Epidermal melanocyte (primary cell): Measurements from ENCODE around the gene PHACTR3.

Experiments
- DNase-seq: peaks from one replicate; pipeline ENCODE4 v3.0.0; 2011; ENCODE audit warnings: low spot score; ENCODE audit not compliant: insufficient read length

PHACTR3 gene

DNA sequence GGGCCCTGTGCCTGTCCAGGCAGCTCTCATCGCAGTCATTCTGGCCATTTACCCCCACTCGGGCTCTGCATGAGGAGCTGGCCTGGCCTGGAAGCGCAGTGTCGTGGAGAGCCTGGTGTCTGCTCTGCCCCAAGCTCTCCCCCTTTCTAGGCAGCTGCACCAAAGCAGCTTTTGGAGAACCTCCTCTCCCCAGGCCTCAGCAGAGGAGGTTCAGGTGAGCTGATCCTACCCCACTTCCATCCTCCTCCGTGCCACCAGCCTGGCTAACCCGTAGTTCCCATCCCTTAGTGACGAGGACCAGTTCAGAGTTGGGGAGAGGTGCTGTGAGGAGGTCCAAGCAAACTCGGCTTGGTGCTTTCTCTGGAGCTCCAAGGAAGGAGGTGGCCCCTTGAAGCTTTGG, 30.5 kb upstream of the PHACTR3 start:
- no peak for DNase-seq

DNA sequence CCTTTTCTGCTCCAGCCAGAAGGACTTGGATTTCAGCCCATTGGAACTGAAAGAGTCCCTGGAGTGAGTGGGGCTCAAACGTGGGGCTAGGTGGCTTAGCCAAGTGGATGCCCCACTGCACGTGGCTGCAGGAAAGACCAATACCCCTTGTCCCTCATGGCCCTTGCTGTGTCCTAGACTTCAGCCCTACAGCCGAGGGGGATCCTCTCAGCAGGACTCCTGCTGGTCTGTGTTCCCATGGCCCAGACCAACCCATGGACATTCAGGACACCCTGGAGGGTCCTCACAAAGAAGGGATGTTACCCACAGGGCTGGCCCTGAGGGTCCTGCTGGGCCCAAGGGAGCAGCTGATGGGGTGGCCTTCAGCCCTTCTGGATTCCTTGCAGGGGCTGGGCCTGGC, 30.0 kb upstream of the PHACTR3 start:
- DNase-seq = no peak

DNA sequence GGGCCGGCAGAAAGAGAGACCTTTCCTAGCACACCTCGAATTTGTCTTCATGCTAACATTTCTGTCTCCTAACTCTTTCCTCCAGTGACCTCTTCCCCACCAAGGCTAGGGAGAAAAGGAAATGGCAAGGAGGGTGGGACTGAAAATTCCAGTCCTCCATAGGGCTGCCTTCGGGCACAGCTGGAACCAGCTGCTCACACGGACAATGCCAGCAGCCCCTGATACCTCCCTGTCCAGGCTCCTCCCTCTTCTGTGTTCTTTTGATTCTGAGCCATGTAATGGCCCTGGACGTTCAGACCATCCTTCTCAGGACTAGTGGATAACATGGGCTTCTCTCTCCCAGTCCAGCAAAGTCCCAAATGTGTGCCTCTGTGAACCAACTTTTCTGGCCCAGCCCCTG, 29.1 kb upstream of the PHACTR3 start:
- DNase-seq = no peak

DNA sequence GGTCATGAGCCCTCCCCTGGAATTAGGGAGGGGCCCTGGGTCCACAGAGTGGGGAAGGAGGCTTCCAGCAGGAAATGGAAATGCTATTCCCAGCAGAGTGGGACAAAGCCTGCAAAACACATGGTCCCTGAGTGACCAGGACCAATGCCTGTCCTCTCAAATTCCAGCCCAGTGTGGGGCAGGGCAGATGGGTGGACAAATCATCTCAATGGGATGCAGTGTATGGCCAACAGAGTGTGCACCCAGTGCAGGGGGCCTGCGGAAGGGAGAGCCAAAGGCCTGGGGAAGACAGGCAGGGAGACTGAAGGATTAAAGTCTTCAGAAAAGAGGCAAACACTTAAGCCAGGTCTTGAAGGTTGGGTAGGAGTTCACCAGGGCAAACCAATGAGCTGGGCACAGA, 28.7 kb upstream of the PHACTR3 start:
- no peak for DNase-seq

DNA sequence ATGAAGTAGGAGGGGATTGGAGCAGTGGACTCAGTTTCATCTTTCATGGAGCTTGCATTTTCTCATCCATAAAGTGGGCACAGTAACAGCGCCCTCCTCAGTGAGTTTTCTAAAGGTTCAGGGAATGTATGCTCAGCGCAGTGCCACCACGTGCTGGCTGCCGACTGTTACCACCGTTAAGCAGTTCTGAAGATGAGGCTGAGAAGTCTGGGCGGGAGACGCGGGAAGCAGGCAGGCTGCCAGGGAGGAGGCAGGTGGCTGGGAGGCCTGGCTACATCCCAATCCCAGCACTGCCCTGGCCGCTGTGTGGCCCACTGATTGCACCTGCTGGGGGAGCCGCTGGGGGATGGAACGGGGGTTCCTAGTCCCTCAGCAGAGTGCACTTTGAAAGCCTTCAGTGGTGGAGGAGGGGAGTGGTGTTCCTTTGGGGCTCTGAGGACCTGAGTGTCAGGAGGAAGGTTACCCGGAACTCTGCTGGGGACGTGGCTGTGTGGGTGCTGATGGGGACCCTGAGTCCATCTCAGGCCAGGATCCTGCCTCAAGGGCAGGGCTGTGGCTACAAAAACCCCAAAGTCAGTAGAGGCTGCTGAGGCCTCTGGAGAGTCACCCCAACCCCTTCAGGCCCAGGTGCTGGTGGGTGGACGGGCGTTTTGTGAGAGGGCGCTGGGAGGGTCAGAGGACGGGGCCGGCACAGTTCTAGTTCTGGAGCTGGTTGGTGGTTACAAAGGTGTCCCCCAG, 28.0 kb upstream of the PHACTR3 start:
- no peak for DNase-seq

DNA sequence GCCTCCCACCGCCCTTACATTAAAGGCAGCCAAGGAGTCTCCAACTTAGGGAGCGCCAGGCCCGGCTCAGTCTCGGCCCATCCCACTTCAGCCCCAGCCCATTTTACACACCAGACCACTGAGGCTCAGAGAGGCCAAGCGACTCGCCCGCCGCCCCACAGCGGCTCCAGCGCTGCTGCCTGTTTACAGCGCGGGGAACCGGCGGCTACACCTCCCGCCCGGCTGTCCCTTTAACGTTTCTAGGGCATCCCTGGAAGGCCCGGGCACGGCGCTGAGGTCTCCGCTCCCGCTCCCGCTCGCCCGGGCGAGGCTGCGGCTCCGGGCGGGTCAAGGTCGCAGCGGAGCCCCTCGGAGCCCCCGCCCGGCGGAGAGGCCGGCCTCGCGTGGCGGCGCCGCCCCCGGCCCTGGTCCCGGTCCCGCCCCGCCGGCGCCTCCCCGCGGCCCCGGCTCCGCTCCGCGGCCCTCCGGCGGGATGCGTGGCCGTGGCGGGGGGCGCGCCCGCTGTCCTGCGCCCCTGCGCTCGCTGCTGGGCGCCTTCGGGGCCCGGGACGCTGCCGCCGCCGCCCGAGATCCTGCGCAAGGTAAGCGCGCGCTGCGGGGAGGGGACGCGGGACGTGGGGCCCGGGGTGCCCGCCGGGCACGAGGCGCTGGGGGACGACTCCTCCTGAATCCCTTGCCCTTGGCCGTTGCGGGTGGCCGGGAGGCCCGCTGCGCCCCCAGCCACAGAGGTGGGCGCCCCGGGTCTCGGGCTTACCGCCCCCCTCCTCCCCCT, 27.1 kb upstream of the PHACTR3 start:
- no peak for DNase-seq

DNA sequence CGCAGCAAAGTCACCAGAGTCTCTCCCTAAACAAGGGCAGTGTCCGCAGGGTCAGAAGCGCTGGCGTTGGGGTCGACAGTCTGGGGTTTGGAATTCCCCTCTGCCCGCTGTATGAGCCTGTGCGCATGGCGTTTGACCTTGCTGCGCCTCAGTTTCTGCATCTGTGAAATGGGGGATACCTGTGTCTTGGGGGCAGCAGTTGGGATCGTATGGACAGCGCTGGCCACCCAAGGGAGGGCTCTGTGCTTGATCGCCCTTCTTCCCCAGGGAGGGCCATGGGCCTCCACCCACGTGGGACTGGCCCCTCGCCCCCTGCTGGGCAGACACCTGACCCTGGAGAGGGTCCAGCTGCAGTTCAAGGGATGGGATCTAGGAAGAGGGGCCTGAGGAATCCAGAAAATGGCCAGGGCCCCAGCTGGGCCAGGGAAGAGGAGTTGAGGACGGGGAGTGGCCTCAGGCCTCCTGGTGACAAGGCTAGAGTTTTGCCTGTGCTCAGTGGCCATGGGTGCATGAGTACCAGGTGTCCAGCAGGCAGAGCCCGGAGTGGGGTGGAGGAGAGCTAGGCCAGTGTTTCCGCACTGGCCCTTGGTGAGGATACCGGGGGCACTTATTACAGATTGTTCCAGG, 26.4 kb upstream of the PHACTR3 start:
- no peak for DNase-seq

DNA sequence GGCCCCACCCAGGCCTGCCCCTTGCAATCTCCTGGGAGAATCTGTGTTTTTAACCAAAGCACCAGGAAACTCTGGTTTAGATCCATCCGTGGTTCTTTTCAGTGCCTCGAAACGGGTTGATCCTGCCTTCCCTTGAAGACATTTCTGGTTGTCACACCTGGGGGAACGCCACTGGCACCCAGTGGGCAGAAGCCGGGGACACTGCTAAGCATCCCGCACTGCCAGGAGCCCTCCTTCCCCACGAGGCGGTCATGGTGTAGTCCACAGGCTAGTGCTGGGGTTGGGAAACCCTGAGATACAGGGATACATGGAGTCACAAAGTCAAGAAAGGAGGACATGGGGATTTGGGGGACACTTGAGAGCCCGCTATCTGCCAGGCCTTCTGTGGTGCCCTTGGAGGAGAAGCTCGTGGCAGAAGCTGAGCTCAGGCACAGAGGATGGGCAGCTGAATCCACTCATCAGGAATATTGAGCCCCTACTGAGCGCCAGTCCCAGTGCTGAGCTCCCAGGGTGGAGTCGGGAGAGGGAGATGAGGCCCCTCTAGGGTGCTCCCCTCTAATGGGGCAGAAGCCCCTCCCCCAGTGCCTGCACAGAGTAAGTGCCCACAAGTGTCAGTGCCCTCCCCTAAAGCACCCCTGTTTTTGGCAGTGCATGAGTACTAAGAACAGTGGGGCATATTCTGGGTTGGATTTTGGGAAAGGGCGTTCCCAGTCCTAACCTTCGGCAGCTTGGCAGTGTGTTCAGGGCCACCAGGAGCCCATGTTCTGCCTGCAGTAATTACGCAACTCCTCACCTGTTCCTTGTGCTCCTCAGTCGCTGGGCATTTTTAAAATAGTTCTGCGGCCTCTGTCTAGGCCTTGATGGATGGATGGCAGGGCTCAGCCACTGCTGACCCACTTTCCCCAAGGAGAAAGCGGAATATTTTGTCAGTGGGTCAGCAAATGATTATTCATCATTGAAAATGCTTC, 25.6 kb upstream of the PHACTR3 start:
- no peak for DNase-seq

DNA sequence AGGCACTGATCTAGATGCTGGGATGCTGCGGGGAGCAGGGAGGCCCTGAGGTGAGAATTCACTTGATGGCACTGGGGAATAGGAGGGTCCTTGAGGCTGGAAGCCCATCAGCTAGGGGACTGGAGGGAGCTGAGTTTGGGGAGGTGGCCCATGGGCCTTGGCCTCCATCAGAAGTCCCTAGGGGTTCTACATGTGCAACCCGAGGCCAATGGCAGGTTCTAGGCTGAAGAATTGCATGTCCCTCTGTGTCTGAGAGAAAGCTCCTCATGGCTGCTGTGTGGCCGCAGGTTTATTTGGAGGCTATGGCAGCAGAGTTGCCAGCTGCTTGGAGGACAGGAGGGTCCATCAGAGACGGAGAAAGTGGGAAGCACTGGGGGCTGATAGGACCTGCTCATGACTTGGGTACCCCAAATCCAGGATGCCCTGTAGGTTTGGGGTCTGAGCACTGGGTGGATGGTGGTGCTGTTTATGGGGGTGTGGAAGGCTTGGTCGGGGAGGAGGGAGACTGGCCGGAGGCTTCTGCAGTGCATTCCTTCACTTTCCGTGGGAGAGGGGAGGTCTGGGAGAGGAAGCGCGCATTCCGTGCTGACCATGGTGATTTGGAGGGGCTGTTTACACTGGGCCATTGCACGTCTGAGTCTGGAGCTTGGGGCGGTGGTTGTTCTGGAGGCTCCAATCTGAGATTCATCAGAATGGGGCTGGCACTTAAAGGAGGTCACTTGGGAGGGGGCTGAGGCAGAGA, 24.8 kb upstream of the PHACTR3 start:
- no peak for DNase-seq

DNA sequence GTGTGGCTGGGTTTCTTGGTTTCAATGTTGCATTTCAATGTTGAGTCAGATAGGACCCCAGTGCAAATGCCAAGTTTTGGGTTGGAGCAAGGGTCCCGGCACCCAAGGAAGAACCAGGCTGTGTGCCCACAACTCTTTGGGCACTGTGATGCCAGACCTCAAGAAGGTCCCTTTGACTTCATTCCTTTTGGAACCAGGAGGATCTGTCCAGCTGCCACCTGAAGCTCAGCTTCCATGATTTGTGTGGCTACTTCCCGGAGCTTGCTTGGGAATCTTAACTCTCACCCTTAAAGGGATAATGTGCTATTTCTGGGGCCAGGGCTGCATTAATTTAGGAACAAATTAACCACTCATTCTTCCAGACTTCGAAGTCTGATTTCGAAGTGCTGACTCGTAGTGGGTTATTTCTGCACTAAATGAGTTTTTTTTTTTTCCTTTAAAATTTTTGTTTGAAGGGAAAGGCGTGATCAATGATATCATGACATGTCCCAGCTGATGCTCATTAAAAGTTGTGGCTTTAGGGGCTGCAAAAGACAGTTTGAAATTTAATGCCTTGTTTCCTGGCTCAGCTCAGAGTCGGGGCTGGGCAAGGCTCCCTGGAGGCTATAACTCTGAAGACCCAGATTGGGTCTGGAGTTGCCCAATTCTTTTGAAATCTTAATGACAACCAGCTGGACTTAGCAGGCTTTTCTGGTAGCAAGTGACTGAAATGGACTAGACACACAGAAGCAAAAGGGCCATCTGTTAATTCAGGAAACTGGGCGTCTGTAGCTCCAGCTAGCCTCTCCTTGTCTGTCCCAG, 24.0 kb upstream of the PHACTR3 start:
- DNase-seq = peak; percentile 78

DNA sequence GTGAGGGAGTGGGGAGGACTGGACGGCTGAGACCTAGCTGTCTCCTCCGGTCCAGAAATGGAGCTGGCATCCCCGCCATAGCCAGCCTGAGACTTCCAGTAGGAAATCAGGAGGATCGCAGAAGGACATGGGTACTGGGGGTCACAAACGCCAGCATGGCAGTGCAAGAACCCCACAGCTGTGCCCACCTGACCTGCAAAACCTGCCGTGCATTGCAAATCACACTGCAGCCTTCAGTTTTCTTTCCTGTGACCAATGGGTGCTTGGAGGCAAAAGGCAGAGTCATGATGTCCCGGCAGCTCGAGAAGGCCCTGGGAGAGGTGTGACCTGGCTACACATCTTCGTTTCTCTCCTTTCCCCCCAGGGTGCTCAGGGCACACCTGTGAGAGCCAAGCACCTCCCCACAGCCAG, 23.3 kb upstream of the PHACTR3 start:
- DNase-seq = no peak

DNA sequence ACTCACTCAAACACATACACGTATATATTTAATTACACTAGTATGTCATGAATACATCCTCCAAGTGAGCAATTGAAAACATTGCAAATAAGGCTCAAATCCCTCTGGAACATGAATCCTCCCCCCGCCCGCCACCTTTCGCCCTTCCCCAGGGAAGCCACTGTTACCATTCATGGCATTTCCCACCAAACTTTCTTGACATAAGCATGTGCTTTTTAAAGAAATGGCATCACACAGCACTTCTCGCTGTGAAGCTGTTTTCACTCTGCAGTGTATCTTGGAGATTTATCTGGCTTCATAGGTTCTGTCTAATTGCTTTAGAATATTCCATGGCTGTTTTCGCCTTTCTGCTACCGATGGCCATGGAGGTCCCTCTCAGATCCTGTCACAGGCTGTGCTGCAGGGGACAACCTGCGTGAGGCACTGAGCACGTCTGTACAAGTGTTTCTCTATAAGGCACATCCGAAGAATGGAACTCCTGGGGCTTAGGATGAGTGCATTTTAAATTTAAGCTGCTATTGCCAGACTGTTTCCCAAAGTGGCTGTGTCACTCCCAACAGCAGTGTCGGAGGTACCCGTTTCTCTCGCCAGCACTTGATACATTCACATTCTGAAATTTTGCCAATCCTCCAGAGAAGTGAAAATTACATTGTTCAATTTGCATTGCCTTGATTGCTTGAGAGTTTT, 22.2 kb upstream of the PHACTR3 start:
- DNase-seq = no peak

DNA sequence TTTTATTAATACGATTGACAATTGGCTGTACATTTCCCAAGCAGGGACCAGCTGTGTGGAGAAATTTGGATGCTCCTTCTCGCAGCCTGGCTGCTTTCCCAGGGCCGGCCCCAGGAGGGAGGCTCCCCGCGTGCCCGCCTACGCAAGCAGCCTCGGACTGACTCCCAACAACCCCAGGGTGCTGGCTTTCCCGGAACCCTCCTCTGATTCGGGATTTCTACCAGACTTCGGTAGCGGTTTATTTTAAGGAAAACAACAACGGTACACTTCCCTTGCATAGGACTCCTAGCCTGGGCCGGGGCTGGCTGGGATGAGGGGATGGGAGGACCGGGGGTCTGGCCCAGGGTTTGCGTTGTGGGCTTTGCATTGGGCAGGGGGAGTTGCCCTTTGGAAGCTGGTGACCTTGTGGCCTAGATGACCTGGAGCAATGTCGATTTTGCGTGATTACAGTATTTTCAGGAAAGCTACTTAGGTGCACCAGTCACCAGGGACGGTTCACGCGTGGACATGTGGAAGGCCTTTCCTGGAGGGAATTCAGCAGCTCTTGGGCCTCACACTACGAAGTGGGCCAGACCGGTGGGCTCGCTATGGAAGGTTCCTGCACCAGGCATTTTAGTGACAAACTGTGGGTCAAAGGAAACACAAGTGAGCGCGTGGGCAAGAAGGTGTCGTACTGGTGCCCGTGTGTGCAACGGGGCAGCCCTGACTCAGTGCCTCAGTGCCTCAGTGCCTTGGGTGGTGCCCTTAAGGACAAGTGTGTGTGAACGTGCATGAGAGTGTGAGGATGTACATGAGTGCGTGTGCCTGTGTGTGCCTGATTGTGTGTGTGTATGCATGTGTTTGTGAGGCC, 20.7 kb upstream of the PHACTR3 start:
- DNase-seq = no peak

DNA sequence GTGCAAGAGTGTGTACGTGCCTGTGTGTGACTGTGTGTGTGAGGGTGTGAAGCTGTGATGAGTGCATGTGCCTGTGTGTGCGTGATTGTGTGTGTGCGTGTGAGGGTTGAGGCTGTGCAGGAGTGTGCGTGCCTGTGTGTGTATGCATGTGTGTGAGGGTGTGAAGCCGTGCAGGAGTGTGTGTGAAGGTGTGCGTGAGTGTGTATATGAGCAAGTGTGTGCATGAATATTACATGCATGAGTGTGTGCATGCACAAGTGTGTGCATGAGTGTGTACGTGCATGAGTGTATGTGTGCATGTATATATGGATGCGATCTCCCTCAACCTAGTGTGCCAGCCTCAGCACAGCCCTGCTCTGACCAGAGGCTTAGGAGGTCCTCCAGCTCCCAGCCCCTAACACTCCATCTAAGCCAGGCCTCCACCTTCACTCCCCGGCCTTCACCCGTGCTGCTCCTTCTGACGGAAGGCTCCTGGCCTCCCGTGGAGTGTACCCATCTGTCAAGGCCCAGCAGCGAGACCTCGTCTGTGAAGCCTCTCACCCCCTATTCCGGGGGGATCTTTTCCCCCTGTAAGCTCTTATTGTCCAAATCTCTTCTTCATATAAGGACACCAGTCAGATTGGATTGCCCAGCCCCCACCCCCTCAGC, 19.9 kb upstream of the PHACTR3 start:
- no peak for DNase-seq

DNA sequence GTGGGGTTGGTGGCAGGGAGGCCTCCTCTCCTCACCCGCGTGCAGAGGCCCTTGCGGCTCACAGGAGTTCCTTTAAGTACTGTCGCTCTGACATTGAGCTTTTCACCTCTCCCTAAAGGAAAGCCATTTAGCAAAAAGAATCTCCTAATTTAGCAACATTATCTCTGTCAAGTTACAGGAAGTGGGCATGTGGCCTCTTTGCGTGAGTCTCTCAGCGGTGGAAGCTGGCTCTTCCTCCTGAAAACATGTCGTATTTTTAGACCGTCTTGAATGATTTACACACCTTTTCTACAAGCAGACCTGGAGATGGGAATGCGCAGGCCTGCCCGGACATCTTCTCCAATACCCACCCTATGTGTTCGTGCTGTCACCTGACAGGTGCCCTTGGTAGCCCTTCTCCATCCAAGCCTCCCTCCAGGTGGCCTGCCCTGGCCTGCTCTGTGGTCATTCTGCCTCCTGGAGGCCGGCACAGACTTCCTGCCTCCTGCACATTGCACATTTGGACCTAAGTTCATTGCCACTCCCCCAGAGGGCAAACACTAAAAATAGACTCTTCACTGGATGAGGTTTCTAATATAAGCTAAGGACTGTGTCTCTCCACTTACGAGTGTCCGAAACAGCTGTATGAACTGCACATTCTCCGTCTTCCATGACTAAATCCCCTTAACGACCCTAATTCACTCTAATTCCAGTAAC, 18.5 kb upstream of the PHACTR3 start:
- no peak for DNase-seq

DNA sequence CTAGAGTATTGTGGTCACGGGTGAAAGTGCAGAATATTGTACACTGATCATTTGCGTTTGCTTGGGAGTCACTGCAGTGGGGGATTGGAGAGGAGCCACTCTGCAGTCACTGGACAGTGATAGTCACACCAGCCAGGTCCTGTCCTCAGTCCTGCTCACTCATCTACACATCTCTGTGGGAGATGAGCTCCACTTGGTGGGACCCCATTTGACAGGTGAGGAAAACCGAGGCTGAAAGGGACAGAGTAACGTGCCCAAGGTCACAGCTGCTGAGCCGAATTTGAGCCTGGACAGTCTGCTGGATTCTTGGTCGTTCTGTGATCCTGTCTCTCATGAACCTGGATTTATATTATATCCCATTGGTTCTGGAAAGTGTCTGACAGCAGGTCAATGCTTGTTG, 17.7 kb upstream of the PHACTR3 start:
- DNase-seq = no peak

DNA sequence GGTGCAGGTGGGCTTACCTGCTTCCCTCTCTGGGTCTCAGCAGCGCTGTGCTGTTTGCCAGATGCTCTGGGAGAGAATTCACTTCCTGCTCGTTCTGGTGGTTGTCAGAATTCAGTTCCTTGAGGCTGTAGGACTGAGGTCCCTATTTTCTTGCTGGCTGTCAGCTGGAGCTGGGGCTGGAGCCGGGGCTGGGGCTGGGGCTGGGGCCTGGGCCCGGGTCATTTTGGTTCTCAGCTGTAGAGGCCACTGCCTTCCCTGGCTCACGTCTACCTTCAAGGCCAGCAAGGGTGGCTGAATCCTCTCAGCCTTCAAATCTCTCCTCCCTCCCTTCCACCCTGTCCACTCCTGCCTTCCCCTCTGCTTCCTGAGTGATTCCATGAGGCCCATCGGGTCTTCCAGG, 16.8 kb upstream of the PHACTR3 start:
- no peak for DNase-seq
